Activated naive CD8-positive, alpha-beta T cell treated with anti-CD3 and anti-CD28 coated beads, Interleukin-2, amount 50 U/mL, for 24 hours (primary cell): ENCODE measurements around the gene EMID1.
"Not testable (repeated sequence)": the region's sequence is repeated elsewhere in the genome, so short reads cannot be mapped to it uniquely, and the experiment has no call there.

ENCODE experiments used
- ATAC-seq: fragments of 150-1000 bp; cut with Tn5 transposase; one replicate; pipeline ENCODE4 v1.10.0; 2021
- DNase-seq: peaks from one replicate; pipeline ENCODE4 v3.0.0; 2021
- H3K27ac Mint-ChIP-seq: one replicate; pipeline ENCODE4 v1.8.0; 2021; ENCODE audit warnings: mild to moderate bottlenecking, mixed read lengths
- H3K27me3 Mint-ChIP-seq: one replicate; pipeline ENCODE4 v1.8.0; 2021; ENCODE audit warnings: mixed read lengths
- H3K36me3 Mint-ChIP-seq: one replicate; pipeline ENCODE4 v1.8.0; 2021; ENCODE audit warnings: low read depth, mixed read lengths
- H3K4me1 Mint-ChIP-seq: one replicate; pipeline ENCODE4 v1.8.0; 2021; ENCODE audit warnings: mixed read lengths
- H3K4me3 Mint-ChIP-seq: one replicate; pipeline ENCODE4 v1.8.0; 2021; ENCODE audit warnings: mild to moderate bottlenecking, moderate library complexity, mixed read lengths
- H3K9me3 Mint-ChIP-seq: one replicate; pipeline ENCODE4 v1.8.0; 2021; ENCODE audit warnings: mixed read lengths

EMID1 gene

GRCh38 chr22:29226351-29226981 is 20.8 kb downstream of the EMID1 start:
- H3K36me3 Mint-ChIP-seq = no peaks in the 10 kb centered on the region
- no peaks in the 10 kb centered on the region for H3K4me1 Mint-ChIP-seq
- DNase-seq (no peak), ATAC-seq (no peak)
- H3K27ac Mint-ChIP-seq = no peak overlapping the region
- no peak overlapping the region for H3K4me3 Mint-ChIP-seq
- H3K9me3 Mint-ChIP-seq = no peaks in the 10 kb centered on the region
- peaks cover 2% of the 10 kb centered on the region for H3K27me3 Mint-ChIP-seq

DNA sequence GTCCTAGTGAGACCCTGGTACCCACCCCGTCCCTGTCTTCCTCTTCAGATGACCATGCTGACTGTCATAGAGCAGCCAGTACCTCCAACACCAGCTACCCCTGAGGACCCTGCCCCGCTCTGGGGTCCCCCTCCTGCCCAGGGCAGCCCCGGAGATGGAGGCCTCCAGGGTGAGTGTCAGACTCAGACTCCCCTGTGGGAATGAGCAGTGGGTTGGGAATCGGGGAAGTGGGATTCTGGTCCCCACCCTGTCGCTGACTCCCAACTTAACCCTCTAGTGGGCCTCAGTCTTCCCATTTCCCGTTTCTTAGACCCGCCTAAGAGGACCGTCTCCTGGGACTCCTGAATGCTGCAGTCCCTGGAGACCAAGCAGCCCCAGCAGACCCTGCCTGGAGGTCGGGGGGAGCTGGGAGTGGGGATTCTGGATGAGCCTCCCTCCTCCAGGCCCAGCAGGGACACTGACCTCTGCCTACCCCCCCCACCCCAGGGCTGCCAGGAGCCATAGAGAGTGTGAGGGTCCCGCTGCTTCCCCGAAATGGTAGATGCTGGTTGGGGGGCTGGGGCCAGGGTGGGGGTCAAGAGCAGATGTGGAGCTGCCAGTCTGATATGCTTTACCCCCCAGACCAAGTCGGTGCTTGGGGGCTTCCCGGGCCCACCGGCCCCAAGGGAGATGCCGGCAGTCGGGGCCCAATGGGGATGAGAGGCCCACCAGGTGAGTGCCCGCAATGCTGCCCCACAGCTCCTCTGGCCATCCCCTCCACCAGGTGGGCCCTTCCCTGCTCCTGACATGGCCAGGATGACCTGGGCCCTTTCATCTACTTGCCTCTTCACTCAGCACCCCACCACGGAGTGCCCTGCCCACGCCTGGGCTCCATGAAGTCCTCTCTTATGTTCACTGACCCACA is 25.5 kb downstream of the EMID1 start:
- Mint-ChIP-seq H3K36me3 (no peaks in the 10 kb centered on the region), H3K4me1 (no peaks in the 10 kb centered on the region), H3K4me3 (no peak overlapping the region), H3K9me3 (no peaks in the 10 kb centered on the region), H3K27ac (no peak overlapping the region), H3K27me3 (peaks cover 2% of the 10 kb centered on the region)
- DNase-seq (no peak), ATAC-seq (no peak)

DNA sequence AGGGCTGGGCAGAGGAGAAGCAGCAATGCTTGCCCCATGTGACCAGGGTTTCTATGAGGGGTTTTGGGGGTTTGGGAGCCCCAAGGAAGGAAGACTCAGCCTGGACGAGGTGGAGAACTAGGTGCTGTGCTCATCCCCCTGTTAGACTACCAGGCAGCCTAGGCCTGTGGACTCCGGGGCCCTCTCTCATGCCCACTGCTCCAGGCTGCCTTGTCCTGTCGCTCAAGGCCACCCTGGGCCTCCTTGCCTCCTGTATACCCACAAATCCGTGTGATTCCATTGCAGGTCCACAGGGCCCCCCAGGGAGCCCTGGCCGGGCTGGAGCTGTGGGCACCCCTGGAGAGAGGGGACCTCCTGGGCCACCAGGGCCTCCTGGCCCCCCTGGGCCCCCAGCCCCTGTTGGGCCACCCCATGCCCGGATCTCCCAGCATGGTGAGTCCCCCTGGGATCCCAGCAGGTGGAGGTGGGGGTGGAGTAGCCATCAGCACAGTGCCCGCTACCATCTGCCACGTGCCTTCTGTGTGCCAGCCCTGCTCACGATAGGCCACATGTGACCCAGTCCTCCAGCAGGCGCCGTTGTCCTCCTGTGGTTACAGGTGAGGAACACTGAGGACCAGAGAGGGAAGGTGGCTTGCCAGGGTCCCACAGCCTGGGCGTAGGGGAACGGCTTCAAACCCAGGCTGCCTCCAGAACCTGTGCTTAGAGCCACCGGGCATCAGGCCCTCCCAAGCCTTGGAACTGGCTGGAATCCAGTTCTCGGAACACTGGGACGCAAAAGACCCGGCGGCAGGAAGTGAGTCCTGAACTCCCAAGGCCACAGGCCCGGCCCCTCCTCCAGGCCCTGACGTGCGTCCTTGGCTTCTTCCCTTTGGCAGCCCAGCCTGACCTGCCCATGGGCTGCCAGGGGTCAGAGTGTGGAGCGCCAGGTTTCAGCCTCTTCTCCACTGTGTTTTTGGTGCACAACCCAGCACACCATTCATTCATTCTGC is 26.6 kb downstream of the EMID1 start:
- H3K4me1 Mint-ChIP-seq = no peaks in the 10 kb centered on the region
- ATAC-seq (no peak), DNase-seq (no peak)
- H3K27me3 Mint-ChIP-seq = no peaks in the 10 kb centered on the region
- no peaks in the 10 kb centered on the region for H3K36me3 Mint-ChIP-seq
- no peak overlapping the region for H3K27ac Mint-ChIP-seq
- no peaks in the 10 kb centered on the region for H3K9me3 Mint-ChIP-seq
- H3K4me3 Mint-ChIP-seq = no peak overlapping the region

DNA sequence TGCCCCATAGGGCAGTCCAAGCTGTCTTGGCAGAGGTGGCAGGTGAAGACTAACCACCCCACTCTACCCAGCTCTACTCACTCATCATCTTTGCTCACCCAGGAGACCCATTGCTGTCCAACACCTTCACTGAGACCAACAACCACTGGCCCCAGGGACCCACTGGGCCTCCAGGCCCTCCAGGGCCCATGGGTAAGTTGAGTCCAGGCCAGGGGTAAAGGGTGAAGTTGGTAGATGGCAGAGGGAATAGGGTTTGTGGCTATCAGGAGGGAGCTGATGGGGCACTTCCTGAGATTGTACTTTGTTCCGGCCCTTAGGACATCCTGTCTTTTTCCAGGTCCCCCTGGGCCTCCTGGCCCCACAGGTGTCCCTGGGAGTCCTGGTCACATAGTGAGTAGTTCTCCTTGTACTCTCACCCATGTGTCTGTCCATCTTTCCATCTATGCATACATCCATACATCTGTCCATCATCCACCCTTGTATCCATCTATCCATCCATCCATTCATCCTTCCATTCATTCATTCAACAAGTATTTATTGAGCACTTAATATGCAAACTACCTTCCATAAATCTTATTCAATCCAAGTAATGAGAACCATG is 27.7 kb downstream of the EMID1 start:
- H3K4me1 Mint-ChIP-seq = no peaks in the 10 kb centered on the region
- H3K27ac Mint-ChIP-seq = no peak overlapping the region
- no peak overlapping the region for H3K4me3 Mint-ChIP-seq
- ATAC-seq (no peak), DNase-seq (no peak)
- H3K36me3 Mint-ChIP-seq = no peaks in the 10 kb centered on the region
- H3K27me3 Mint-ChIP-seq = no peaks in the 10 kb centered on the region
- H3K9me3 Mint-ChIP-seq = no peaks in the 10 kb centered on the region

DNA sequence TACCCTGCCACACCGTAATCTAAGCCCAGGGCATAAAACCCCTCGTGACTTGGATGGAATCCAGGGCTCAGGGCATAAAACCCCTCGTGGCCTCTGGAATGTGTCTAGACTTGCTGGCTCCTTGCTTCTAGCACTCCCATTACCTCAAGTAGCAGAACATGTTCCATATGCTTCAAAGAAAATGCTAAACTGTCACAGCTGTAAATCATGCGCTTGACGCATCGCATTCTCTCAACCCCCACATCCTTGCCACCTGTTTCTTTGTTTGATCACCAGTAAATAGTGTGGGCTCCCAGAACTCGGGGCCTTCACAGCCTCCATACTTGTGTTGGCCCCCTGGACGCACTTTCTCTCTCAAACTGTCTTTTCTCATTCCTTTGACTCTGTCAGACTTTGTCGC is 34.8 kb downstream of the EMID1 start:
- H3K4me3 Mint-ChIP-seq, H3K27ac Mint-ChIP-seq, DNase-seq, H3K4me1 Mint-ChIP-seq, ATAC-seq, H3K36me3 Mint-ChIP-seq: not testable (repeated sequence)
- Mint-ChIP-seq H3K27me3 (peaks cover 17% of the 10 kb centered on the region), H3K9me3 (peaks cover 17% of the 10 kb centered on the region)

- Mint-ChIP-seq H3K4me3 (no peak overlapping the region), H3K9me3 (peaks cover 17% of the 10 kb centered on the region), H3K27me3 (peaks cover 15% of the 10 kb centered on the region), H3K4me1 (no peaks in the 10 kb centered on the region), H3K36me3 (no peaks in the 10 kb centered on the region), H3K27ac (no peak overlapping the region)
- no peak for ATAC-seq
- no peak for DNase-seq
These were observed 38.3 kb downstream of the EMID1 start for GRCh38 chr22:29243874-29244446.

- no peaks in the 10 kb centered on the region for H3K36me3 Mint-ChIP-seq
- no peaks in the 10 kb centered on the region for H3K4me1 Mint-ChIP-seq
- H3K9me3 Mint-ChIP-seq = peaks cover 15% of the 10 kb centered on the region
- H3K4me3 Mint-ChIP-seq = no peak overlapping the region
- H3K27ac Mint-ChIP-seq = no peak overlapping the region
- no peak for DNase-seq
- H3K27me3 Mint-ChIP-seq = peaks cover 14% of the 10 kb centered on the region
- ATAC-seq = no peak
These were observed 39.3 kb downstream of the EMID1 start for GRCh38 chr22:29244785-29245625.

DNA sequence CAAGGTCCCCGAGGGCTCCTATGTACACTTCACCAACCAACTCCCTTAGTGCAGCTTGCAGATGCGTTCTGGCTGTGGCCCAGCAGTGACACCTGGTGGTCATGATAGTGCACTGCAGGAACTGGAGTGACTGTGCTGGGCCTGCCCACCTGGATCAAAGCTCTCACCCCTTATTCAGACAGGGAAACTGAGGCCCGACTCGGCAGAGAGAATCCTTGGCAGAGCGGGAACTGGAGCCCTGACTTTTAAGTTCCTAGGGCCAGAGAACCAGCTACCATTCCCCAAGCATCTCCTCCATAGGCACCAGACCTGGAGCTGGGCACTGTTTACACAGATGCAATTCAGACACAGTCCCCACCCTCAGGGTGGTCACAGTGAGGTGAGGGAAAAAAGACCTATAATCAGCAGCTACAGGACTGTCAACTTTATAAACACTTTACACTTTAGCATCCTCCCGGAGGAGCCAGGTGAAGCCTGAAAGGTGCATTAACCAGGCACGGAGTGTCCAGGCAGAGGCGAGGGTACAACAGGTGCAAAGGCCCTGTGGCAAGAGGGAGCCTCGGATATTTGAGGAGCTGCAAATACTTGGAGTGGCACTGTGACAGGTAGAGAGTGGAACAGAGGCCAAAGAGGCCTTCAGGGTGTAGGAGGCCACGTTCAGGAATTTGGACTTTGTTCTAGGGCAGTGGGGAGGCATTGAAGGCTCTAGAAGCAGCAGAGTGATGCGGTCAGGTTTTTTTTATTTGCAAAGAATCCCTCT is 40.1 kb downstream of the EMID1 start:
- ATAC-seq (peak; percentile 90), DNase-seq (peak; percentile 69)
- no peak overlapping the region for H3K27ac Mint-ChIP-seq

GRCh38 chr22:29247891-29248290 is 42.2 kb downstream of the EMID1 start:
- H3K36me3 Mint-ChIP-seq, H3K9me3 Mint-ChIP-seq, H3K4me1 Mint-ChIP-seq, H3K27ac Mint-ChIP-seq, H3K4me3 Mint-ChIP-seq, H3K27me3 Mint-ChIP-seq, DNase-seq, ATAC-seq: not testable (repeated sequence)

More for the DNA sequence above, 40.1 kb downstream of the EMID1 start:
- Mint-ChIP-seq H3K36me3 (no peaks in the 10 kb centered on the region), H3K4me3 (no peak overlapping the region), H3K9me3 (peaks cover 13% of the 10 kb centered on the region), H3K4me1 (no peaks in the 10 kb centered on the region), H3K27me3 (peaks cover 11% of the 10 kb centered on the region)

- peaks cover 2% of the 10 kb centered on the region for H3K27me3 Mint-ChIP-seq
- H3K4me1 Mint-ChIP-seq = no peaks in the 10 kb centered on the region
- no peak overlapping the region for H3K27ac Mint-ChIP-seq
- H3K36me3 Mint-ChIP-seq = no peaks in the 10 kb centered on the region
- DNase-seq (no peak), ATAC-seq (no peak)
- no peak overlapping the region for H3K4me3 Mint-ChIP-seq
- no peaks in the 10 kb centered on the region for H3K9me3 Mint-ChIP-seq
These were observed 45.6 kb downstream of the EMID1 start for GRCh38 chr22:29251265-29251664.

DNA sequence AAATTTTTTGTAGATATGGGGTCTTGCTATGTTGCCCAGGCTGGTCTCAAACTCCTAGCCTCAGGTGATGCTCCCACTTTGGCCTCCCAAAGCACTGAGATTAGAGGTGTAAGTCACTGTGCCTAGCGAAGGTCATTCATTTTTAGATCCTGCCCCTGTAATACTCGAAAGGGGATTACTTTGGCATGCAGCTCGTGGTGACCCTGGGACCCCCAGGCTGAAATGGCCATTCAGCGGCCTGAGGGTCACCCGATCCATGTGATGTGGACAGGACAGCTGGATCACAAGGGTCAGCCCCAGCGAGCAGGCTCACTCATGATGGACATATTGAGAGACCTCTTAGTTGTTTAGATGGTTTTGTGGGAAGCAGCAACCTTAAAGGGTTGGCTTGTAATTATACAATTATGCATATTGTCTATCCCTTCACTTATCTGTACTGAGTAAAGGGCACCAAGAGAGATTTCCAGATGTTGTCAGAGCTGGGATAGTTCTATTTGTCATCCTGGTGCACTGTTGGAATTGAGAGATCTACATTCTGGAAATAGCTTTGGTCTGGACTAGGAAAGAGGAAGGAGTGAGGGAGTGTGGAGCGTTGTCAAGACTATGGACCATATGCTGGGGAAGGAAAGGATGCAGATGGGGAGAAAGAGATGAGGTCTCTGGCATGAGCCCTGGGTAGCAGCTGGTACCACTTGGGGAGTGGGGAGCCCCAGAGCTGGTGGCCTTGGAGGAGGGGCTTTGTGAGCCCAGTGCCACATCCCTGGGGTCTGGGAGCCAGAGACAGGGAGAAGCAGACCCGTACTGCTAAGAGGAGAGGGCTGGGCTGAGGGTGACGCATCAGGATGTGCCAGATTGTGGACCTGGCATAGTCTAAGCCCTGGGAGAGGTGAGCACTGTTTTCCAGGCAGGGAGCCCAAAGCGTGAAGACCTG is 46.5 kb downstream of the EMID1 start:
- Mint-ChIP-seq H3K27me3 (peaks cover 2% of the 10 kb centered on the region), H3K4me1 (no peaks in the 10 kb centered on the region), H3K4me3 (no peak overlapping the region), H3K36me3 (no peaks in the 10 kb centered on the region), H3K9me3 (no peaks in the 10 kb centered on the region), H3K27ac (no peak overlapping the region)
- DNase-seq = no peak
- ATAC-seq = no peak
